ENCODE results near the gene RMDN2. TPM values are rescaled to one million over a fixed set of nuclear protein-coding genes. Genes with fewer than 3 reads are reported as not detected.
"Not testable (repeated sequence)": the region's sequence is repeated elsewhere in the genome, so short reads cannot be mapped to it uniquely, and the experiment has no call there.

RMDN2 gene
- total RNA-seq, 1 donor from 2014 or later, result 4.9 TPM

DNA sequence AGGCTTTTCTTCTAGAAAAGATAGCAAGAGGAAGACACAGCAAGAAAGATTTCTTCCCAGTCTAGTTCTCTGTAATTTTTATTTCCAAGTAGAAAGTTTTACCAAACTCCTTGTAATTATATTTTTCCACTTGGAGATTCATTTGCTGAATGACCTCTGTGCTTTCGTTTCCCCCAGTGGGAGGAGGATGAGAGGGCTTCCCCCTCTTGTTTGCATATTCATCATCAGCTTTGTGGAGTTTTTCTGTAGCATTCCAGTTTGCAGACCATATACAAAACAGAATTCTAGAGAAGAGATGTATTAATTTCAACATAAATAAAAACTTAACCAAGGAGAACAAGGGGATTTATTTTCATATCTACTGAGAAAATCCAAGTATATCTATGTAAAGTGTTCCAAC lies 51.3 kb downstream of the RMDN2 start:
- DNase-seq, result no peak
- intact Hi-C loops (cut with DNase I), result no loop called here
- ATAC-seq (ENCODE audit: poor library complexity), result no peak

DNA sequence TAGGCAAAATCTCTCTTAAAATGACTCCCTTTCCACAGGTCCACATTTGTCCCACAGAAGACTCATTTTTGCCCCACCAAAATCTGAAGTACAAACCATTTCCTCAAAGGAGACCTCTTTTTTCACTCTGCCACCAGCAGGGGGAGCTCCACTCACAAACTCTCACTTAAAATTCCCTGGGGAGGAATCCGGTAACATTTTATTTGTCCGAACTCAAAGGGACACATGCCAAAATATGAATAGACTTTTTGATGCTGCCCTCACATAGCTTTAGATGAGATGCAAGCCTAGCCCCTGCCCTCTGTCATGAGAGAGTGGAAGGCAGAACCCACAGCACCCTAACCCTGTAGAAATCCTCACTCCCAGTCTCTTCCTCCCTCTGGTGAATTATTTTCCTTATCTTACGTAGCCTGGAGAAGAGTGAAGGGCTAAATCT lies 57.1 kb downstream of the RMDN2 start:
- ATAC-seq (ENCODE audit: poor library complexity), result peak; percentile 72
- DNase-seq, result peak; percentile 61
- intact Hi-C loops (cut with DNase I), result loop anchor here (5.0 kb wide), 2 partner anchors 135 to 290 kb away; no protein-coding TSS in a partner anchor

DNA sequence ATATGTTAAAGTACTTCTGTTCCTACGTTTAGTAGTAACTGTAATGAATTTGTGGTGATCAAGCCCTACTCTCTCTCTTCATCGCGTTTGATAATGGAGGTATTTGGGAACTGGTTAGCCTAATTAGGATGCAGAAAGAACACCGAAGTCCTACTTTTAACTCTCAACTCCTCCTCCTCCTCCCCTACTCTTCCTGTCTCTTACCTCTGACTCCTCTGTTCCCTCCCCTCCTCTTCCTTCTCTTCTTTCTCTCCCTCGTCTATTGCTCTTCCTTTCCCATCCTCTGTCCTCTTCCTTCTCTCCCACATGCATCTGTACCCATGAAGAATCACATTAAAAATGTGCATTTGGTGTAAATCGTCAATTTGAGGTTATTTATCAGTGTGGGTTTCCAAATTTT lies 57.8 kb downstream of the RMDN2 start:
- no peak for DNase-seq
- intact Hi-C loops (cut with DNase I), result loop anchor here (5.0 kb wide), 2 partner anchors 134 to 289 kb away; no protein-coding TSS in a partner anchor
- no peak for ATAC-seq (ENCODE audit: poor library complexity)

DNA sequence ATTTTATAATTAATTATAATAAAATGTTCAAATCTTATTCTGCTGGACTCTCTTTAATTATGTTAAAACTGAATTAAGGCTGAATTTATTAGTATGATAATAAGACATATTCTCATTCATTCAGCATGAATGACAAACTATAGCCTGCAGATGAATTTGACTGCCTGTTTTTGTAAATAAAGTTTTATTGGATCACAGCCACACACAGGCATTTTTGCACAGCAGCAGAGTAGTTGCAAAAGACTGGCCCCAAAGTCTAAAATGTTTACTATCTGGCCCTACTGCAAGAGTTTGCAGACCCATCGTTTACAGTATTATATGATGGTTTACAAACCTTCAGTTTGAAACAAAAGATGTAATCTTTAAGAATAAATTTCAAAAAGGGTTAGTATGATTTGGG lies 58.6 kb downstream of the RMDN2 start:
- ATAC-seq (ENCODE audit: poor library complexity) (no peak), DNase-seq (no peak)
- intact Hi-C loops (cut with DNase I), result loop anchor here (5.0 kb wide), 2 partner anchors 134 to 289 kb away; no protein-coding TSS in a partner anchor

DNA sequence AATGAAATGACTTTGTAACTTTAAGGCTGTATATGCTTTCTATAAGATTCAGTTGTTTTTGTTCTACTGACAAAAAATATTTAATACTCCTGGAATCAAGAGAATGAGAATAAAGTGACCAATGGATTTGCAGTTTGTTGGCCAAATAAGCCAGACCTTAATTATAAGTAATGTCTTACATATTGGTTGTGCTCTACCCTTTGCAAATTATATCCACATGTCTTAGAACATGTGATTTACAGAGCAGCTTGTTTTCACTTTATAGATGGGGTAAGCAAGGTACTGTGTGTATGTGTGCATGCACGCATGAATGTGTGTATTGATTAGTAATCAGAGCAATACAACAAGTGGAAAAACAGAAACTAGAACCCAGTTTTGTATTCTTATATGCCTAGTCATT lies 59.1 kb downstream of the RMDN2 start:
- no peak for ATAC-seq (ENCODE audit: poor library complexity)
- intact Hi-C loops (cut with DNase I), result loop anchor here (5.0 kb wide), 2 partner anchors 133 to 288 kb away; no protein-coding TSS in a partner anchor
- DNase-seq, result no peak

DNA sequence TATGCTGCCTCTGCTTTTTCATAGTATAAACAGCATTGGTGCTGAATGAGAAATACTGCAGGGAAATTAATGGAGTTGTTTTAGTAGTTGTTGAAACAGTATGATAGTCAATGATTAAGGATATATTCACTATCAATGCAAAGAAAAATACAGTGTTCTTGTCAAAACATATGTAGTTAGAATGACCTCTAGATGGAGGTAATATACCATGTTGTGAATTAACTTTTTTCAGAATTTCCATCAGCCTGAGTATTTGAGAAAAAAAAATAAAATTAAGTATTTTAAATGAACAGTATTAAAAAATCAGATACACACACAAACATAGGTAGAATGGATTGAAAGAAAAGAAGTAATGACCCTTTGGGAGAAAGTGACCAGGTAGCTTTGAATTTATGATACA lies 59.5 kb downstream of the RMDN2 start:
- DNase-seq, result no peak
- ATAC-seq (ENCODE audit: poor library complexity), result no peak
- intact Hi-C loops (cut with DNase I), result loop anchor here (5.0 kb wide), 2 partner anchors 133 to 288 kb away; no protein-coding TSS in a partner anchor

DNA sequence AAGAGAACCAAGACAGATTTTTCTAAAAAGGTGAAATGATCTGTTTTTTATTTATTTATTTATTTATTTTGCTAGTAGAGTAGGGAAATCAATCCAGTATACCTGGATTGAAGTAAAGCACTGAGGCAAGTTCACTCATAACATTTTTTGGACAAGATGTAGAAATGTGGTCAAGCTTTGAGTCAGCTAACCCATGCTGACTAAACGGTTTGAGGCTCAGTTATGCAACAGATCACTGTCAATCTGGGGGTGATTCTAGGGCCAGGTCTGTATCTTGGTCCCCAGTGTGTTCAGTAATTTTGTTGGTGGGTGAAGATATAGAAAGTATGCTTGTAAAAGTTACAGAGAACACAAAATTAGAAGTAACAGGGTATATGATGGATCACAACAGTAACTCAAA lies 60.2 kb downstream of the RMDN2 start:
- ATAC-seq (ENCODE audit: poor library complexity) (no peak), DNase-seq (no peak)
- intact Hi-C loops (cut with DNase I), result no loop called here

DNA sequence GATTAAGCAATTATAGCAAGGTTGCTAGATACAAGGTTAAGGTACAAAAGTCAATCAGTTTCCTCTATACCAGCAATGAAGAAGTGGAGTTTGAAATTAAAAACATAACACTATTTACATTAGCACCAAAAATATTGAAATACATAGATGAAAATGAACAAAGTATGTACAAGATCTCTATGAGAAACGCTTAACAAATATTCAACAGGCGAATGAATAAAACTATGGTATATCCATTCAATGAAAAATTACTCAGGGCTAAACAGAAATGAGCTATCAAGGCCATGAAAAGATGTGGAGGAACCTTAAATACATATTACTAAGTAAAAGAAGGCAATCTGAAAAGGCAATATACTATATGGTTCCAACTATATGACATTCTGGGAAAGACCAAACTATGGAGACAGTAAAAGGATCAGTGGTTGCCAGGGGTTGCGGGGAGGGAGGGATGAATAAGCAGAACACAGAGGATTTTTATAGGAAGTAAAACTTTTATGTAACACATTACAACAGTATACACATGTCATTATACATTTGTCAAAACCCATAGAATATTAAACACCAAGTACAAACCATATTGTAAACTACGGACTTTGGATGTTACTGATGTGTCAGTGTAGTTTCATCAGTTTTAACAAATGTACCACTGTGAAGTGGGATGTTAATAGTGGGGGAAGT lies 62.1 kb downstream of the RMDN2 start:
- intact Hi-C loops (cut with DNase I), result no loop called here
- ATAC-seq (ENCODE audit: poor library complexity) (no peak), DNase-seq (no peak)

DNA sequence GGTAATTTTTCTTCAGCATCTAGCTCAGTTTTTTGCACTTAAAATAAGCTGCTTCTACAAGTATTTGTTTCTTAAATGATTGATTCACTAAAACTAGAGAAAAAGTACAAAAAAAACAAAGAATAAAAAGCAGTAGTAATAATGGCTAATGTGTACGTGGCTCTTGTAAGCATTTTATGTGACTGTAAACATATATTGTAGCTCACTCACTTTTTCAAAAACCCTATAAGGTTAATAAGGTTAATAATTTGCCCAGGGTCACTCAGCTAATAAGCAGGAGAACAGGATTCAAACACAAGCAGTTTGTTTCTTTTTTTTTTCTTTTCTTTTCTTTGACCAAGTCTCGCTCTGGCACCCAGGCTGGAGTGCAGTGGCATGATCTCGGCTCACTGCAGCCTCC lies 67.5 kb downstream of the RMDN2 start:
- intact Hi-C loops (cut with DNase I), result no loop called here

DNA sequence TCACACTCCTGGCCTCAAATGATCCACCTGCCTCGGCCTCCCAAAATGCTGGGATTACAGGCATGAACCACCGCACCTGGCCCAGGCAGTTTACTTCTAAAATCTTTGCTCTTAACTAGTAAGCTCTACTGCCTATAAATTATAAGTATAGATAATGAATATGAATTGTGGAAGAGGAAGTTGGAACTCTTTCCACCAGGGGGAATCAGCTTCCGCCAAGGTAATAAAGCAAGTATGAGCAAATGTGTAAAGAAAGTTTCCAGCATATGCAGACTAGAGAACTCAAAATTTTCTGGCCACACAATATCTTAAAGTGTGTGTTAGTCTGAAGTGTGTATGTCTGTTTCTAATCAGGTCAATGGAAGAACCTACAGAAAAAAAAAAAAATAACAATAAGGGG lies 68.1 kb downstream of the RMDN2 start:
- ATAC-seq (ENCODE audit: poor library complexity), result no peak
- intact Hi-C loops (cut with DNase I), result no loop called here
- no peak for DNase-seq

More for the DNA sequence above, 67.5 kb downstream of the RMDN2 start:
- DNase-seq (no peak), ATAC-seq (ENCODE audit: poor library complexity) (no peak)

DNA sequence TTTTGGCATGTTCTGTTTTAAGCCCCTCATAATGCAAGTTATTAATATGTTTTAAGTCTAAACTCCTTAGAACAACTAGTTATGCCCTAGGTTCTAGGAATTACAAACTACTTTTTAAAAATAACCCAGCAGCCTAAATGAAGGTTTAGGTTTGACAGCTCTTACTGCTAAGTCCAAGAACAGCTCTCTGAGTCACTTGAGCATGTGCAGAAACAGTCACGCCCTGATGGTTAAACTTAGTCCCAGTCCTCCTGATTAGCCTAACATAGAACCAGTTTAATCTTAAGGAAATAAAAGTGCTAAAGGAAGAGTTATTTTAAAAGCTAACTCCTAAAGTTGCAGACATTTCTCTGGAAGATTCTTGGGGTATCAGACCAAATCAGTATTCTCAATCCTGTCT lies 72.5 kb downstream of the RMDN2 start:
- ATAC-seq (ENCODE audit: poor library complexity) (no peak), DNase-seq (no peak)
- intact Hi-C loops (cut with DNase I), result no loop called here

DNA sequence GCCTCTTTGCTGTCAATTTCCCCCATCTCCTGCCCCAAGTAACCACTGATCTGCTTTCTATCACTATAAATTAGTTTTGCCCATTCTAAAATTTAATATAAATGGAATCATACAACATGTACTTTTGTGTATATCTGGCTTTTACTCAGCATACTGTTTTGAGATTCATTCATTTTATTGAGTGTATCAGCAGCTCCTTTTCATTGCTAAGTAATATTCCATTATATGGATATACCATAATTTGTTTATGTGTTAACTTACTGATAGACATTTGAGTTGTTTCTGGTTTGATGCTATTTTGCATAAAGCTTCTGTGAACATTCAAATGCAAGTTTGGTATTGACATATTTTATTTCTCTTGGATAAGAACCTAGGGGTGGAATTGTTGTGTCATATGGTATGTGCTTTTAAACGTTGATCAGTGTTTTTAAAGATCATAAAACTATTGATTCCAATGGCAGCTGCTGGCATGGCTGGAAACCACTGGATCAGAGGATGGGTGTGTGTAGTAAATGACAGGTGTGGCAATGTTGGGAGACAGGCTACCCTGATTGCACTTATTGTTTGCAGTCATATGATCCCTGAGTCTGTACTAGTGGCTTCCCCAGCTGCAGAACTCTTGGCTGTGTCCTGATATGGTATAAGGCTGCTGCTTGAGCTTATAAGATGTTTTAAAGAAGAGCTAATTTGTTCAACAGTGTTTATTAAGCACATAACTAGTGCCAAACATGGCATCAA lies 75.6 kb downstream of the RMDN2 start:
- ATAC-seq (ENCODE audit: poor library complexity), result no peak
- DNase-seq, result no peak
- intact Hi-C loops (cut with DNase I), result no loop called here

DNA sequence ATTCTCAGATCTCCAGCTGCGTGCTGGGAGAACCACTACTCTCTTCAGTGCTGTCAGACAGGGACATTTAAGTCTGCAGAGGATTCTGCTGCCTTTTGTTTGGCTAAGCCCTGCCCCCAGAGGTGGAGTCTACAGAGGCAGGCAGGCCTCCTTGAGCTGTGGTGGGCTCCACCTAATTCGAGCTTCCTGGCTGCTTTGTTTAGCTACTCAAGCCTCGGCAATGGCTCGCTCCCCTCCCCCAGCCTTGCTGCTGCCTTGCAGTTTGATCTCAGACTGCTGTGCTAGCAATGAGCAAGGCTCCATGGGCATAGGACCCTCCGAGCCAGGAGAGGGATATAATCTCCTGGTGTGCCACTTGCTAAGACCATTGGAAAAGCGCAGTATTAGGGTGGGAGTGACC lies 85.1 kb downstream of the RMDN2 start:
- ATAC-seq (ENCODE audit: poor library complexity); DNase-seq; intact Hi-C loops (cut with DNase I): not testable (repeated sequence)

DNA sequence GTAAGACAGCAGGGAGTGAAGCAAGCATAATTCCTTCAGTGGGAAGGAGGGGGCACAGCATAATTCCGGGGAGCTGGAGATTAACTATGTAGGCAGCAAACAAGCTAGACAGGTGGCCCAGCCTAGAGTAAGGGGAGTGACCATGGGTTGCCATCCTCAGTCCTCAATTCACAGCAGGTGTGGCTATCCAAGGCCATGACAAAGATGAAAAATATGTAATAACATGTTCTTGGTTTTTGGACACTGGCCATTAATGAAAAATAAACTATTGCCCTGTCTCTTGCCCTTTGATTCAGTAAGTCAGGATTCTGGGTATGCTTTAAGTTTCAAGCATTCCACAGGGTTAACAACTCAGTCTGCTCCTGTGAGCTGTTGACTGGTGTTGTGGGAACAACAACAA lies 85.9 kb downstream of the RMDN2 start:
- intact Hi-C loops (cut with DNase I), result no loop called here
- no peak for ATAC-seq (ENCODE audit: poor library complexity)
- no peak for DNase-seq

DNA sequence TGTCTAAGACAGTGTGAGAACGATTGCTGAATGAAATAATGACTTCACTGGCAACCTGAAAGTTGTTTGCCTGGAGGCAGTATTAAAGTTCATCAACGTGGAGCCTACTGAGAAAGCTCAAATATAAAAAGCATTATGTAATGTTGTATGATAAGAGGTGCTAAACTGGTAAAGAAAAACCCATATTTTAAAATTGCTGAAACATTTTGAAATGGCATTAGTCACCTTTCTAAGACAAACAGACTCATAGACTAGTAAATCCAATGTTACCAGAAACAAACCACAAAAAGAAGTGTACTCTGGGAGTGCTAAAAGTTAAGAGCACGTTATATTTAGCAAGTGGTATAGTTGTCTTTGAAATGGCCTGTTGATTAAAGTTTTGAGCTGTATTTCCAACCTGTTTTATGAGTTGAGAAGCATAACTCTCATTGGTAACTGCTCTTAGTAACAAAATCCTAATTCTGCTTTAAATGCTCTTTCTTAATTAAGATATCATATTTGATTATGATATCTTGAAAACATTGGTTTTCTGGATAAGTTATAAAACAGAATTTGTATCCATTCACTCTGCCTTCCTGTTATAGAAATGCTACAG lies 88.2 kb downstream of the RMDN2 start:
- DNase-seq (no peak), ATAC-seq (ENCODE audit: poor library complexity) (no peak)
- intact Hi-C loops (cut with DNase I), result no loop called here

DNA sequence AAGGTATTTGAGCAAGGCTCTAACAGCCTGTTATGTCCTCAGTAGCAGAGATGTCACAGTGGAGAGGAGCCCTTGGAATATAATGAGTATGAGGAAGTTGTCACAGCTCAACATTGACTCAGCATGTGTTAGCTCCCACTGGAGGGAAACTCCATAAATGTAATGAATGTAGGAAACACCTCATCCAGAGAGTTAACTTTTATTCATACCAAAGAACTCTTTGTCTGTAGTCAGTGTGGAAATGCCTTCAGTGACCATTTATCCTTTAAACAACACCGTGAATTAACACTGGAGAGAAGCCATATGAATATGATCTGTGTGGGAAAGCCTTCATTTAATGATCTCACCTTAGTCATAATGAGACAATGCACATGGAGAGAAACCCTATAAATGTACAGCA lies 91.1 kb downstream of the RMDN2 start:
- intact Hi-C loops (cut with DNase I), result no loop called here
- no peak for ATAC-seq (ENCODE audit: poor library complexity)
- no peak for DNase-seq

DNA sequence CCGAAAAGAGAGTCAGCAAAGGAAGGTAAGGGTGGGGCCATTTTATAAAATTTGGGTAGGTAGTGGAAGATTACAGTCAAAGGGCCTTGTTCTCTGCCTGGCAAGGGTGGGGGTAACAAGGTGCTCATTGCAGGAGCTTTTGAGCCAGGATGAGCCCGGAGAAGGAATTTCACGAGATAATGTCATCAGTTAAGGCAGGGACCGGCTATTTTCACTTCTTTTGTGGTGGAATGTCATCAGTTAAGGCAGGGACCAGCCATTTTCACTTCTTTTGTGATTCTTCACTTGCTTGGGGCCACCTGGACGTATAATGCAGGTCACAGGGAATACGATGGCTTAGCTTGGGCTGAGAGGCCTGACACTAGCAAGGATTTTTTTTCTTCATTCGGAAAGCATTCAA lies 92.7 kb downstream of the RMDN2 start:
- ATAC-seq (ENCODE audit: poor library complexity) (no peak), DNase-seq (no peak)
- intact Hi-C loops (cut with DNase I), result no loop called here

DNA sequence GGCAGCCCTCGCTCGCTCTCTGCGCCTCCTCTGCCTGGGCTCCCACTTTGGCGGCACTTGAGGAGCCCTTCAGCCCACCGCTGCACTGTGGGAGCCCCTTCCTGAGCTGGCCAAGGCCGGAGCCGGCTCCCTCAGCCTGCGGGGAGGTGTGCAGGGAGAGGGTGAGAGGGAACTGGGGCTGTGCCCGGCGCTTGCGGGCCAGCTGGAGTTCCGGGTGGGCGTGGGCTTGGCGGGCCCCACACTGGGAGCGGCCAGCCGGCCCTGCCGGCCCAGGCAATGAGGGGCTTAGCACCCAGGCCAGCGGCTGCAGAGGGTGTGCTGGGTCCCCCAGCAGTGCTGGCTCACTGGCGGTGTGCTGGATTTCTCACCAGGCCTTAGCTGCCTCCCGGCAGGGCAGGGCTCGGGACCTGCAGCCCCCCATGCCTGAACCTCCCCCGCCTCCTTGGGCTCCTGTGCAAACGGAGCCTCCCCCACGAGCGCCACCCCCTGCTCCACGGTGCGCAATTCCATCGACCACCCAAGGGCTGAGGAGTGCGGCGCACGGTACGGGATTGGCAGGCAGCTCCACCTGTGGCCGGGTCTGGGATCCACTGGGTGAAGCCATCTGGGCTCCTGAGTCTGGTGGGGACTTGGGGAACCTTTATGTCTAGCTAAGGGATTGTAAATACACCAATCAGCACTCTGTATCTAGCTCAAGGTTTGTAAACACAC lies 95.4 kb downstream of the RMDN2 start:
- ATAC-seq (ENCODE audit: poor library complexity); DNase-seq; intact Hi-C loops (cut with DNase I): not testable (repeated sequence)

DNA sequence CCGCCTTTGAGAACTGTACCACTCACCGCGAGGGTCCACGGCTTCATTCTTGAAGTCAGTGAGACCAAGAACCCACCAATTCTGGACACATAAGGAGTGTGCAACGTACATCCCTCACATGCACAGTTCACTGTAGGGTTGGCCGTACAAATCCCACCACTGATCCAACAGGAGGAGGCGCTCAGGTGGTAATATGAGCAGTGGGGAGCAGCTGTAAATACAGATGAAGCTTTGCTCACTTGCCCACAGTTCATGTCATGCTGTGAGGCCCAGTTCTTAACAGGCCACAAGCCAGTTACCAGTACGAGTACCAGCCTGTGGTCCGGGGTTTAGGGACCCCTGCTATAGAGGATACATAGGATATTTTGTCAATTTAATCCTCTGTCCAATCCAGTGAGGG lies 96.5 kb downstream of the RMDN2 start:
- ATAC-seq (ENCODE audit: poor library complexity) (no peak), DNase-seq (no peak)
- intact Hi-C loops (cut with DNase I), result no loop called here
